D721Med (cell line): Measurements from ENCODE around the gene CCDC106.

ENCODE experiments used
- DNase-seq: peaks from one replicate; pipeline ENCODE4 v3.0.0; 2011; ENCODE audit warnings: low spot score; ENCODE audit not compliant: insufficient read length
- FAIRE-seq: peaks from 2 replicates; lab custom pipeline; 2011; peaks lifted over from hg19 to GRCh38; lab: Jason Lieb, UNC
- TF ChIP-seq, protein P1 (sequence below): IDR thresholded peaks from 2 replicates; pipeline ENCODE4 v1.5.1; 2012; ENCODE audit warnings: mild to moderate bottlenecking, control low read depth; ENCODE audit not compliant: insufficient read depth; ENCODE audit errors: missing control alignments

The CCDC106 gene

DNA sequence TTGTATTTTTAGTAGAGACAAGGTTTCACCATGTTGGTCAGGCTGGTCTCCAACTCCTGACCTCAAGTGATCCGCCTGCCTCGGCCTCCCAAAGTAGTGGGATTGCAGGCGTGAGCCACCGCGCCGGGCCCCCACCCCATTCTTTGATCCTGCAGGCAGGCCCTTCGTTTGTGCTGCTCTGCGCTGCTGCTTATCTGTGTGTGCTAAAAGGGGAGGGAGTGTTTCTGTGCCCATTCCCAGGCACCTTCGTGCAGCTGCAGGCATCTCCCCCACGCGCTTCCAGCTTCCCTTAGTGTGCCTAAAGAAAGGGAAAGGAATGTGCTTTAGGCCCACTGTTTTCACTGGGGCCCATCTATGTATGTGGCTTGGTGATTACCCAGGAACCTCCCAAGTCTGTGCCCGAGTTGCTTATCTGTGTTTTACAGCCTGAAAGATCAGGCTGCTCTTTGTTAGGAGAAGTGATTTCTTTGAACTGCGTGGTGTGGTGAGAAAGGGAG, 54.2 kb downstream of the CCDC106 start:
- TF ChIP-seq, protein P1, sequence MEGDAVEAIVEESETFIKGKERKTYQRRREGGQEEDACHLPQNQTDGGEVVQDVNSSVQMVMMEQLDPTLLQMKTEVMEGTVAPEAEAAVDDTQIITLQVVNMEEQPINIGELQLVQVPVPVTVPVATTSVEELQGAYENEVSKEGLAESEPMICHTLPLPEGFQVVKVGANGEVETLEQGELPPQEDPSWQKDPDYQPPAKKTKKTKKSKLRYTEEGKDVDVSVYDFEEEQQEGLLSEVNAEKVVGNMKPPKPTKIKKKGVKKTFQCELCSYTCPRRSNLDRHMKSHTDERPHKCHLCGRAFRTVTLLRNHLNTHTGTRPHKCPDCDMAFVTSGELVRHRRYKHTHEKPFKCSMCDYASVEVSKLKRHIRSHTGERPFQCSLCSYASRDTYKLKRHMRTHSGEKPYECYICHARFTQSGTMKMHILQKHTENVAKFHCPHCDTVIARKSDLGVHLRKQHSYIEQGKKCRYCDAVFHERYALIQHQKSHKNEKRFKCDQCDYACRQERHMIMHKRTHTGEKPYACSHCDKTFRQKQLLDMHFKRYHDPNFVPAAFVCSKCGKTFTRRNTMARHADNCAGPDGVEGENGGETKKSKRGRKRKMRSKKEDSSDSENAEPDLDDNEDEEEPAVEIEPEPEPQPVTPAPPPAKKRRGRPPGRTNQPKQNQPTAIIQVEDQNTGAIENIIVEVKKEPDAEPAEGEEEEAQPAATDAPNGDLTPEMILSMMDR: no peak
- FAIRE-seq (no peak), DNase-seq (no peak)
